Adrenal gland (tissue), 12 donors: ENCODE data around the gene LBHD2. TPM values are rescaled to one million over a fixed set of nuclear protein-coding genes. Genes with fewer than 3 reads are reported as not detected.

Experiments used
- DNase-seq, 7 donors: peaks; one replicate each; pipeline ENCODE4 v3.0.0-alpha.2; 2019 to 2020
- H3K27ac ChIP-seq, 5 donors: fragments of 200-600 bp; sonication (generic) in 4 of 5; 1 replicate in 3 of 5; 2 replicates in 2 of 5; pipeline versions ENCODE4 v1.5.1 to v1.8.0; 2016 to 2020; ENCODE audit warnings: mild to moderate bottlenecking in 1 of 5
- H3K27me3 ChIP-seq: fragments of 200-600 bp; 2 replicates; pipeline ENCODE4 v1.8.0; 2021
- H3K36me3 ChIP-seq, 2 donors: fragments of 200-600 bp; replicated peaks in 1 of 2; 1 replicate in 1 of 2; 2 replicates in 1 of 2; pipeline versions ENCODE4 v1.5.1 to v1.8.0; 2018 to 2022
- H3K4me1 ChIP-seq, 2 donors: fragments of 200-600 bp; replicated peaks in 1 of 2; 1 replicate in 1 of 2; 2 replicates in 1 of 2; pipeline versions ENCODE4 v1.5.1 to v1.8.0; 2018 to 2021
- H3K4me3 ChIP-seq, 4 donors: fragments of 200-600 bp; sonication (generic) in 3 of 4; one replicate each; pipeline ENCODE4 v1.5.1; 2016 to 2018
- H3K9me3 ChIP-seq, 3 donors: fragments of 200-600 bp; sonication (generic) in 1 of 3; replicated peaks in 1 of 3; 1 replicate in 2 of 3; 2 replicates in 1 of 3; pipeline versions ENCODE4 v1.5.1 to v1.8.0; 2016 to 2021
- POLR2A ChIP-seq, 2 donors: fragments of 450-650 bp; IDR thresholded peaks; one replicate each; pipeline ENCODE4 v1.6.1; 2017; ENCODE audit warnings: antibody characterized with exemption in 2 of 2, mild to moderate bottlenecking in 2 of 2, moderate library complexity in 1 of 2
- WGBS, 4 donors: extraction: QIAGEN DNeasy Blood & Tissue Kit in 2 of 4; methylation state at CpG; one replicate each; pipeline versions ENCODE4 v1.1.5 to v1.1.7; 2013 to 2017; 5-methylcytosine and 5-hydroxymethylcytosine counted together
- intact Hi-C, 2 donors: fragments of 100-400 bp; cut with DNase I; formaldehyde crosslinking; loops; one replicate each; pipeline versions ENCODE4 v1.14.1 to v1.15.0; 2022 to 2023
- polyA plus RNA-seq, 3 donors: library from polyadenylated mRNA; stranded (reverse); fragments of 200-250 nt in 2 of 3; fragments of 350-450 nt in 1 of 3; fragmentation: Illumina TruSeq in 1 of 3; extraction: RNeasy Lipid Tissue Mini Kit (QIAGEN cat#74804) in 1 of 3; gene quantifications; one replicate each; pipeline ENCODE4 v1.2.3, GENCODE V29; 2013 to 2014
- total RNA-seq, 9 donors: library from RNA; depleted of rRNA in 4 of 9; stranded (reverse); fragments of >200 nt in 4 of 9; fragments of 120-200 nt in 1 of 9; fragmentation: NEBNext Ultra II Directional in 1 of 9; extraction: Animal tissue kit (Norgen Biotek cat#: 25700) in 1 of 9; gene quantifications; one replicate each; pipeline versions ENCODE4 v1.1.0 to v1.2.4, GENCODE V29; 2013 to 2023
- TF ChIP-seq, protein P1 (sequence below), 6 experiments: fragments of 450-650 bp in 4 of 6; fragments of 200-600 bp in 2 of 6; sonication (generic) in 1 of 6; IDR thresholded peaks; 1 replicate in 5 of 6; 2 replicates in 1 of 6; pipeline versions ENCODE4 v1.5.1 to v1.8.0; 2016 to 2021; ENCODE audit warnings: antibody characterized with exemption in 6 of 6, mild to moderate bottlenecking in 2 of 6, moderate library complexity in 1 of 6
- donor health status: healthy with polysubstance abuse.
- donor health status: Bipolar disorder and iron deficiency.
- donor health status: DM: yes; HTN: yes; CAD: no.
- donor health status: DM: no; HTN: no; CAD: no.
- donor health status: DM: no; HTN: no; CAD: no.
- donor health status: DM: yes; HTN: yes; CAD: no.

LBHD2 gene
- total and polyA plus RNA-seq, 12 donors, result 2.1 TPM; not detected in 11

GRCh38 chr14:103101963-103102688 is 18.1 kb downstream of the LBHD2 start:
- WGBS, 4 donors, result 57 to 84% (median 68%) methylated on average over 37 to 85 of the region's 85 CpGs
- intact Hi-C loops, result loop anchor here in 1 of 2 donors (5.0 kb wide), 1 partner anchor 85 kb away; no protein-coding TSS in a partner anchor
- TF ChIP-seq, protein P1, sequence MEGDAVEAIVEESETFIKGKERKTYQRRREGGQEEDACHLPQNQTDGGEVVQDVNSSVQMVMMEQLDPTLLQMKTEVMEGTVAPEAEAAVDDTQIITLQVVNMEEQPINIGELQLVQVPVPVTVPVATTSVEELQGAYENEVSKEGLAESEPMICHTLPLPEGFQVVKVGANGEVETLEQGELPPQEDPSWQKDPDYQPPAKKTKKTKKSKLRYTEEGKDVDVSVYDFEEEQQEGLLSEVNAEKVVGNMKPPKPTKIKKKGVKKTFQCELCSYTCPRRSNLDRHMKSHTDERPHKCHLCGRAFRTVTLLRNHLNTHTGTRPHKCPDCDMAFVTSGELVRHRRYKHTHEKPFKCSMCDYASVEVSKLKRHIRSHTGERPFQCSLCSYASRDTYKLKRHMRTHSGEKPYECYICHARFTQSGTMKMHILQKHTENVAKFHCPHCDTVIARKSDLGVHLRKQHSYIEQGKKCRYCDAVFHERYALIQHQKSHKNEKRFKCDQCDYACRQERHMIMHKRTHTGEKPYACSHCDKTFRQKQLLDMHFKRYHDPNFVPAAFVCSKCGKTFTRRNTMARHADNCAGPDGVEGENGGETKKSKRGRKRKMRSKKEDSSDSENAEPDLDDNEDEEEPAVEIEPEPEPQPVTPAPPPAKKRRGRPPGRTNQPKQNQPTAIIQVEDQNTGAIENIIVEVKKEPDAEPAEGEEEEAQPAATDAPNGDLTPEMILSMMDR (IDR thresholded peaks at IDR 0.05), result no peak
- TF ChIP-seq POLR2A (IDR thresholded peaks at IDR 0.05), result no peak
- Histone ChIP-seq H3K27ac (no peak overlapping the region), H3K9me3 (no peaks in the 10 kb centered on the region), H3K27me3 (peaks cover 17% of the 10 kb centered on the region), H3K4me3 (no peak overlapping the region), H3K36me3 (no peaks in the 10 kb centered on the region), H3K4me1 (peaks cover 8 to 16% of the 10 kb centered on the region in 2 donors)
- no peak for DNase-seq

DNA sequence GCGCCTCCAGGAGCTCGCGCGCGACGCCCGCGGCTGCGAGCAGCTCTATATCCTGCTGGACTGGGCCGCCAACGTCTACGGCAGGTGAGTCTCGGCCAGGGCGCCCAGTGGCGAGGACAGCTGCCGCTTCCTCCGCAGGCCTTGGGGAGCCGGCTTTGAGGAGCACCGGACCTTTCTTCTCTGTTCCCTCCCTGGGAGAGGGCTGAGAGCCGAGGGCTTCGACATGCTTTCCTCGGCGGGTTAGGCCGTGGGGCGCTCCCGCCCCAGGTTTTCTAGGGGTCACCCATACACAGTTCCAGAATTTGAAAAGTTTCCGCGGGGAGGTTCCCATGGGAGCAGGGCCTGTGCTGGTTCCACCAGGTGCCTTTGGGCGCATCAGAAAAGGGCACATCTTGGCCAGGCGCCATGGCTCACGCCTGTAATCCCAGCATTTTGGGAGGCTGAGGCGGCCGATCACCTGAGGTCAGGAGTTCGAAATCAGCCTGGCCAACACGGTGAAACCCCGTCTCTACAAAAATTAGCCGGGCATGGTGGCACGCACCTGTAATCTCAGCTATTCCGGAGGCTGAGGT is 18.8 kb downstream of the LBHD2 start:
- Histone ChIP-seq H3K9me3 (no peaks in the 10 kb centered on the region), H3K27ac (no peak overlapping the region), H3K27me3 (peaks cover 17% of the 10 kb centered on the region), H3K36me3 (no peaks in the 10 kb centered on the region), H3K4me3 (no peak overlapping the region), H3K4me1 (peaks cover 8 to 16% of the 10 kb centered on the region in 2 donors)
- no peak for DNase-seq
- TF ChIP-seq POLR2A (IDR thresholded peaks at IDR 0.05), result no peak
- TF ChIP-seq, protein P1 (IDR thresholded peaks at IDR 0.05), result no peak
- 66 to 75% (median 72%) methylated on average over 17 to 39 of the region's 39 CpGs for WGBS, 4 donors
- intact Hi-C loops, result loop anchor here in 1 of 2 donors (5.0 kb wide), 1 partner anchor 85 kb away; no protein-coding TSS in a partner anchor

GRCh38 chr14:103103461-103104388 is 19.7 kb downstream of the LBHD2 start:
- Histone ChIP-seq H3K9me3 (no peaks in the 10 kb centered on the region), H3K36me3 (no peaks in the 10 kb centered on the region), H3K4me3 (peak overlapping the region in 2 of 4 donors; percentile 4 to 26), H3K4me1 (peaks cover 8 to 16% of the 10 kb centered on the region in 2 donors), H3K27me3 (peaks cover 17% of the 10 kb centered on the region), H3K27ac (no peak overlapping the region)
- no peak for TF ChIP-seq POLR2A (IDR thresholded peaks at IDR 0.05)
- TF ChIP-seq, protein P1 (IDR thresholded peaks at IDR 0.05), result peak in 1 of 6 experiments; percentile 20
- DNase-seq, result peak in 4 of 7 donors; percentile 63 to 80 (median 75)
- 24 to 47% (median 25%) methylated on average over 9 to 68 of the region's 68 CpGs for WGBS, 4 donors
- intact Hi-C loops, result loop anchor here (2.0 to 5.0 kb wide), 4 partner anchors 37 to 189 kb away; no protein-coding TSS in a partner anchor

DNA sequence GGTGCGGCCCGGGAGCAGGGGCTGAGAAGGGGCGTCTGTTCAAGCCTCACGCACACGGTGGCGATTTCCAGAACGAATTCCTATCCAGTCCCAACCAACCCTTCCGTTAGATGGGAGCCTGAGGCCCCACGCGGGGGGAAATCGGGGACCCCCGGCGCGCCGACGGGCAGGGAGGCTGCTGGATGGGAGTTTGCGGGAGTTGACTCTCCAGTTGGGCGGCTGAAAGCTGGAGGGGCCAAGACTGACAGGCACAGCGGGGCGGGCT is 20.3 kb downstream of the LBHD2 start:
- H3K27me3 ChIP-seq, result peaks cover 17% of the 10 kb centered on the region
- intact Hi-C loops, result loop anchor here (2.0 to 5.0 kb wide), 4 partner anchors 36 to 188 kb away; no protein-coding TSS in a partner anchor

More for the DNA sequence above, 20.3 kb downstream of the LBHD2 start:
- Histone ChIP-seq H3K9me3 (no peaks in the 10 kb centered on the region), H3K4me1 (peaks cover 8 to 16% of the 10 kb centered on the region in 2 donors), H3K36me3 (no peaks in the 10 kb centered on the region), H3K27ac (no peak overlapping the region), H3K4me3 (no peak overlapping the region)
- no peak for DNase-seq
- TF ChIP-seq POLR2A (IDR thresholded peaks at IDR 0.05), result no peak
- TF ChIP-seq, protein P1 (IDR thresholded peaks at IDR 0.05), result no peak
- WGBS, 4 donors, result 20 to 31% (median 21%) methylated on average over 3 to 20 of the region's 20 CpGs; no CpG with 5 or more reads in 1 of the 4 donors
